HG03097 (cell line): ENCODE measurements around the gene SEC16B.
"Not testable (repeated sequence)": the region's sequence is repeated elsewhere in the genome, so short reads cannot be mapped to it uniquely, and the experiment has no call there.

Experiments
- ATAC-seq: cut with Tn5 transposase; IDR thresholded peaks from one replicate; pipeline ENCODE4 v1.9.1; 2021; ENCODE audit not compliant: unreplicated experiment, low FRiP score

Gene SEC16B

DNA sequence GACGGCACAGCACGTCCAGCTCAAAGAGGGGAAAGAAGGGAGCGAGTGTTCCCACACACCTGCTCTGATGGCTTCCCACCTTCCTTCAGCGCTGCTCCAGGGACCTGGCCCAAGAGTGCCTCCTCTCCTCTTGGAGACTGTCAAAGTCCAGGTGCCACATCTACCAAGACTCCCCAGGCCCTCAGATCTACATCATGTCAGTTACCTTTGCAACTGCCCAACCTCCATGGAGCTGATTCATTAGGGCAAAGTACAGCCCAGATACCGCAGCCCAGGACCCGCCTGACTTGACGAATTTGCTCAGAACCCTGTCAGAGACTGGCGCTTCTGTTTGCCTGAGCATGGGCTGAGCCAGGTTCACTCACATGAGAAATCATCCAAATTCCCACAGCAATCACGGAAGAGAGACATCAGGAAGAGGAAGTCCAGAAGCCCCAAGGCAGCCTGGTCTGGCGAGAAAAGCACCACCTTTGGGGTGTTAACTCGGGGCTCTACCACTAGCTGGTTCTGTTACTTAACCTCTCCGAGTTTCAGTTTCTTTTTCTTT lies at the start of gene SEC16B:
Gene SEC16B, minus strand, starts transcription at position 234 of the 547 bp plus-strand sequence. CDS start 2,077 bp downstream, outside the sequence.
- no peak for ATAC-seq

GRCh38 chr1:178019622-178020021 lies 49.8 kb upstream of the SEC16B start:
- no peak for ATAC-seq

DNA sequence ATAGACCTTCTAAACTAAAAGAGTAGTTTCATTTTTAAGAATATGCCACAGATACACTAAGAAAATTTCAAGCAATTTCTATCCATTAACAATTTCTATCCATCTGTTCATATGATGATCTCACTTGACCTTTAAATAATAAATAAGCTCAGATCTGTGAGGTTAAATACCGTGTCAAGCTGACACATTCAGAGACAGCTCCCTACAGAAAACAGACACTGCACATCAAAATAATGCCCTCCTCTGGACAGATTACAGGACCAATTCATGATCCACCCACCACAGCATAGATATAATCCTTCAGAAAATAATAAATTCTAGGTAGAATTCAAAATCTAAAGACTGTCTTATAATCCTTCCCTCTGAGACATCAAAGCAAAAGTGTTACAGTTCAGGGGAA lies 49.4 kb upstream of the SEC16B start:
- no peak for ATAC-seq

DNA sequence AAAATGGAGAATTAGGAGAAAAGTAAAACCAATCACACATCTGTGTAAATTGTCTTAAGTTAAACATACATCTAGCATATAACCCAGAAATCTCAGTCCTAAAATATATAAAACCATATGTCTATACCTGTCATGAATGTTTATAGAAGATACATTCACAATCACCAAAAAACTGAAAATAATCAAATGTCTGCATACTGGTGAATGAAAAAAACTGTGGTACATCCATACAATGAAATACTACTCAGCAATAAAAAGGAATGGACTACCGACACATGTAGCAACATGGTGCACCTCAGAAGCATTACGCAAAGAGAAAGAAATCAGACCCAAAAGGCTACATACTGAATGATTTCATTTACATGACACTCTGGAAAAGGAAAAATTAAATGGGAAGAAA lies 47.7 kb upstream of the SEC16B start:
- ATAC-seq, result no peak

DNA sequence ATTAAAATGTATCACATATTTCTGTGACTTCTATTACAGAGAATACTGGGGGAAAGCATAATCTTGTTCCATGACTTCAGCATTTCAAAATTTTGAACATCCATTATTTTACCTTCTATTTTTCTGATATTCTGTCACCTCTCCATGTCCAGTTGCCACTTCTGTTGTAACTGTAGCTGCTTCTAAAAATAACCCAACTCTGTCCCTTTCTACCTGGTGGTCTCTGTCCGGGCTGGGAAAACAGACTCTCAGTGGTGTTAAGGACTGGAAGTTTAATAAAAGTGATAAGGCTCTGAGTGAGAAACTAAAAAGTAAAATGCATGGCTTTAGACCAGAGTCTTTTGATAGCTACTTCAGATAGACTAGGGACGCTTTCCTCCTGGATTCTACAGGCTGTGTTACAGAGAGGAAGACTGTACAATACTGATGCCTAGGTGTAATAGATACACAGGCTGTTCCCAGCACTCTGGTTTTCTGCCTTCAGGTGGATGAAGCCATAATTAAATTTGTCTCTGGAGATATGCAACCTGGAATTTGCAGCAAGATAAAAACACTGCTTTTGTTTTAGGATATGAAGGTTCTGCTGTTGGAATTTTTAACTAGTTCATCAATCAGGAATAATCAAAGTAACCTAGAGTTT lies 42.1 kb upstream of the SEC16B start:
- no peak for ATAC-seq

GRCh38 chr1:178011465-178011828 lies 41.6 kb upstream of the SEC16B start:
- ATAC-seq, result no peak

DNA sequence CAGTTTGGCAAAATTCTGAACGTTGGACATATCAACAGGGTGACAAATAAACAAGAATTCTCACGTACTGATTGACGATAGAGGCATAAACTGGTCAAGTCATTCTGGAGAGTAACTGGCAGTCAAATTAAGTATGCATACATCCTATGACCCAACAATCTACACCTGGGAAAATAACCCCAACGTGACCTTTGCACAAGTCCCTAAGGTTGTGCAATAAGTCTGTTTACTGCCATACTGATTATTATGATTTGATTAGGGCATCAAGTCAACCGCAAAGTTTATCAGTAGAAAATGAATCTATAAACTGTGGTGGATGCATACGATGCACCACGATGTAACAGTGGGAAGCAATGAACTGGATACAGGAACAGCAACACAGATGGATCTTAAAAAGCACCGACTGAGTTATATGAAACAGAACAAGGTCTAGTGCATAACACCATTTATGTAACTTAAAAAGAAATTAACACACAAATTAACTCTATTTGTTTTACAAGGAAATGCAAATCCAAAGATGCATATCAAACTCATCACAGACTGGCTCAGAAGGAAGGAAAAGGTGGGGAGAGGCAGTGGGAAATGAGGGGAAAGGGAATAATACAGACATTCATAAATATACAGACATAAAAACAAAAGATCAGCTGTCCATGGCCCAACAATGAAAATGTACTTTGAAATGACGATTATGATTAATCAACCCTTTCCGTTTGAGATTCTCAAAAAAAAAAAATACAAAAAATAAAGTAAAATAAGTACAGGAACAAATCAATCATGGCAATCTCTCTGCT lies 41.0 kb upstream of the SEC16B start:
- ATAC-seq, result no peak

GRCh38 chr1:178006043-178006442 lies 36.2 kb upstream of the SEC16B start:
- ATAC-seq, result no peak

GRCh38 chr1:178005450-178005849 lies 35.6 kb upstream of the SEC16B start:
- ATAC-seq, result no peak

- ATAC-seq, result no peak
Measured at GRCh38 chr1:178004926-178005391, 35.1 kb upstream of the SEC16B start.

GRCh38 chr1:177998696-177999631 lies 29.1 kb upstream of the SEC16B start:
- no peak for ATAC-seq

- no peak for ATAC-seq
Measured at GRCh38 chr1:177996957-177997356, 27.1 kb upstream of the SEC16B start.

DNA sequence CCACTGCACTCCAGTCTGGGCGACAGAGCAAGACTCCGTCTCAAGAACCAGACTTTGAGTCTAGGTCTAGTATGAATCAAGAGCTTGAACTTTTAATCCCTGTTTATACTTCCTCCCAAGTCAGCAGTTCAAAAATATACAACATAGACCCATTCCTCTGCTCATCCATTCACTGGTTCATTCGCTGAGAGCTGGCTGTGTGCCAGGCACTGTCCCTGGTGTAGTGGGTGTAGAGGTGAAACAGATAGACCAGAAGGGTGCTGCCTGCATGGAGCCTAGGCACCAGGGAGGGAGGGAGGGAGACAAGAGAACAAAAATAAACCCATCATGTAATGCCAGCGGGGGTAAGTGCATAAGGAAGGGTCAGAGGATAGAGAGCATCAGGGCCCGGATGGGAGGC lies 25.5 kb upstream of the SEC16B start:
- ATAC-seq, result no peak

DNA sequence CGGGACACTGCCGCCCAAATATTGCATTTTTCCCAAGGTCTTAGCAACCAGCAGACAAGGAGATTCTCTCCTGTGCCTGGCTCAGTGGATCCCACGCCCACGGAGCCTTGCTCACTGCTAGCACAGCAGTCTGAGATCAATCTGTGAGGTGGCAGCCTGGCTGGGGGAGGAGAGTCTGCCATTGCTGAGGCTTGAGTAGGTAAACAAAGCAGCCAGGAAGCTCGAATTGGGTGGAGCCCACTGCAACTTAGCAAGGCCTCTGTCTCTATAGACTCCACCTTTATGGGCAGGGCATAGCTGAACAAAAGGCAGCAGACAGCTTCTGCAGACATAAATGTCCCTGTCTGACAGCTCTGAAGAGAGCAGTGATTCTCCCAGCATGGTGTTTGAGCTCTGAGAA lies 16.4 kb upstream of the SEC16B start:
- not testable (repeated sequence) for ATAC-seq

DNA sequence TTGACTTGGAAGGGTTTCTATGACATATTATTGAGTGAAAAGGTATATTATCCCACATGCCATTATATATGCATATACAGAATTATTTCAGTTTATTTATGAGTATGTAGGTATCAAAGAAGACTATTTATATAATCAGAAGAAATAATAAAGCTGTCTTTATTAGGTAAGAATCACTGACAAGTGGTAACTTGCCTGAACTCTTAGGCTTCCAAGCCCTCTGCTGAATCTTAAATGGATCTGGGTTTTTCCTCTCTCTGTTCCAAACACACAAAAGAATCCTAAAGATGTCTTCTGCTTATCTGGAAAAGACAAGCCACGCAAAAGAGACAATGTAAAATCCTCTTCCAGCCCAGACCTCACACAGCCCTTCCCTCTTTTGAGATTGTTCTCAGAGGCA lies 14.9 kb upstream of the SEC16B start:
- no peak for ATAC-seq

- no peak for ATAC-seq
Measured at GRCh38 chr1:177984136-177984525, 14.3 kb upstream of the SEC16B start.

- ATAC-seq, result no peak
Measured at GRCh38 chr1:177983482-177984135, 13.8 kb upstream of the SEC16B start.

- no peak for ATAC-seq
Measured at GRCh38 chr1:177983077-177983476, 13.2 kb upstream of the SEC16B start.

DNA sequence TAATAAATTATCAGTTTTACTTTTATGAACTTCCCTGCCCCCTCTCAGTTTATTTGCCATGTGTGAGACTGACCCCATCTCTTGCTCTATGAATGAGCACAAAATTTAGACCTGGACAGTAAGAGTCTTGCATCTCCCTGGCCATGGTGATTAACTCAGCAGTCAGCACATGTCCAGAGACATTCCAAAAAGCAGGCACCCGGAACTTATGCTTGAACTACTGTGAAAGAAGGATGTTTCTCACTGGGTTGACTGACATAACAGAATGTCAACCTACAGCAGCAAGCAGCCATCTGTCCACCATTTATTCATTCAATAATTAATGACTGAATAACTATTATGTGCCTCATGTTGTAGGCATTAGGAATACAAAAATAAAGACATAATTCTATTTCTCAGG lies 11.3 kb upstream of the SEC16B start:
- no peak for ATAC-seq

DNA sequence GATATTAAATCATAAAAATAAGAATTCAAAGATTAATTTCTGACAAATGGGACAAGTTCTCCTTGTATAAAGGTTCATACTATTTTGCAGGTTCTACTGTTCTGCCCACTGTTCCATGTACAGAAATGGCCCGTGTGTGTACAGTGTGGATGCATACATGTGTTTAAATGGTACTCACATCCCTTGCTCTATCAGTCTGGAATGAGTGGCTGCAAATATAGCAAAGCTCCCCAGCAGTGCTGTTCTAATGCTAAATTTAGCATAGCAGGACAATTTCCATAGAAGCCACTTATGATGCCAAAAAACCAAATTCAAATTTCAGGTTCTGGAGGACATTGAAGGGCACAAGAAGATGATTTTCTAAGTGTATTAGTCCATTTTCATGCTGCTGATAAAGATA lies 9.4 kb upstream of the SEC16B start:
- no peak for ATAC-seq
